CD4-positive, alpha-beta T cell (primary cell): ENCODE measurements around the gene SPATC1L. TPM values are rescaled to one million over a fixed set of nuclear protein-coding genes. Genes with fewer than 3 reads are reported as not detected.

Experiments
- ATAC-seq: fragments of 200-7000 bp; cut with Tn5 transposase; one replicate; pipeline ENCODE4 v1.10.0; 2022; ENCODE audit warnings: mild to moderate bottlenecking; ENCODE audit not compliant: poor library complexity
- CTCF ChIA-PET: fragments of 350-600 bp; sonication (Branson Sonifier 250); formaldehyde crosslinking; loops from one replicate; lab custom pipeline; 2021; ENCODE audit warnings: antibody characterized with exemption, inconsistent platforms; lab: Charles Lee
- POLR2A ChIA-PET: fragments of 350-600 bp; sonication (Branson Sonifier 250); formaldehyde crosslinking; loops from one replicate; lab custom pipeline; 2021; ENCODE audit warnings: antibody characterized with exemption, inconsistent platforms; lab: Charles Lee
- DNase-seq, 14 experiments: peaks; one replicate each; pipeline ENCODE4 v3.0.0-alpha.2; 2013 to 2020; ENCODE audit warnings: mixed read lengths in 2 of 14
- H3K27ac ChIP-seq, 2 donors: one replicate each; pipeline versions ENCODE4 v1.5.1 to v1.7.0; 2013; ENCODE audit warnings: low read length in 2 of 2, low read depth in 1 of 2, mild to moderate bottlenecking in 1 of 2
- H3K27me3 ChIP-seq, 2 experiments: 1 replicate in 1 of 2; 2 replicates in 1 of 2; pipeline versions ENCODE4 v1.6.1 to v1.7.0; 2013; ENCODE audit warnings: low read length in 2 of 2, control low read depth in 1 of 2, mild to moderate bottlenecking in 1 of 2, moderate library complexity in 1 of 2; ENCODE audit not compliant: insufficient read depth in 2 of 2, control insufficient read depth in 1 of 2
- H3K36me3 ChIP-seq: one replicate; pipeline ENCODE4 v1.6.1; 2013; ENCODE audit warnings: low read length, control low read depth; ENCODE audit not compliant: insufficient read depth
- H3K4me1 ChIP-seq: one replicate; pipeline ENCODE4 v1.6.1; 2013; ENCODE audit warnings: low read length, control low read depth; ENCODE audit not compliant: insufficient read depth
- H3K4me3 ChIP-seq: one replicate; pipeline ENCODE4 v1.5.1; 2013; ENCODE audit warnings: mild to moderate bottlenecking, low read length, moderate library complexity
- H3K9me3 ChIP-seq, 2 experiments: 1 replicate in 1 of 2; 2 replicates in 1 of 2; pipeline versions ENCODE4 v1.6.1 to v1.7.0; 2013; ENCODE audit warnings: low read length in 2 of 2, mild to moderate bottlenecking in 2 of 2, control low read depth in 1 of 2, moderate library complexity in 1 of 2; ENCODE audit not compliant: control insufficient read depth in 1 of 2, insufficient read depth in 1 of 2
- H3K27ac Mint-ChIP-seq: one replicate; pipeline ENCODE4 v1.8.0; 2020; ENCODE audit warnings: mixed read lengths
- H3K27me3 Mint-ChIP-seq: one replicate; pipeline ENCODE4 v1.8.0; 2021; ENCODE audit warnings: mixed read lengths
- H3K36me3 Mint-ChIP-seq: one replicate; pipeline ENCODE4 v1.8.0; 2021; ENCODE audit warnings: low read depth, mixed read lengths
- H3K4me1 Mint-ChIP-seq: one replicate; pipeline ENCODE4 v1.8.0; 2021; ENCODE audit warnings: low read depth, mixed read lengths
- H3K4me3 Mint-ChIP-seq: one replicate; pipeline ENCODE4 v1.8.0; 2020; ENCODE audit warnings: mild to moderate bottlenecking, mixed read lengths
- H3K9me3 Mint-ChIP-seq: one replicate; pipeline ENCODE4 v1.8.0; 2020; ENCODE audit warnings: mixed read lengths
- CTCF ChIP-seq: fragments of 200-600 bp; IDR thresholded peaks from one replicate; pipeline ENCODE4 v1.8.0; 2022; ENCODE audit warnings: antibody characterized with exemption, mild to moderate bottlenecking
- intact Hi-C, 2 experiments: fragments of 100-400 bp; cut with DNase I in 1 of 2; cut with micrococcal nuclease in 1 of 2; formaldehyde crosslinking; loops; one replicate each; pipeline versions ENCODE4 v1.15.1 to v1.9.0; 2023 to 2025; cut with DNase I, micrococcal nuclease
- total RNA-seq, 174 experiments: library from RNA in 2 of 174; stranded (reverse) in 2 of 174; gene quantifications; one replicate each; pipeline ENCODE4 v1.2.3 and lab custom pipeline; 2021 to 2026

SPATC1L gene
- total RNA-seq, 2 experiments from 2014 or later = 2.8 to 3.0 TPM

GRCh38 chr21:46122237-46122671, 62.0 kb downstream of the SPATC1L start:
- ChIA-PET POLR2A (no interaction called here), CTCF (no interaction called here)
- Mint-ChIP-seq H3K4me3 (no peak overlapping the region), H3K36me3 (no peaks in the 10 kb centered on the region), H3K27me3 (no peaks in the 10 kb centered on the region), H3K9me3 (no peaks in the 10 kb centered on the region), H3K4me1 (no peaks in the 10 kb centered on the region), H3K27ac (no peak overlapping the region)
- H3K27ac ChIP-seq = no peak overlapping the region
- ATAC-seq = no peak
- no peaks in the 10 kb centered on the region for H3K27me3 ChIP-seq
- intact Hi-C loops = no loop called here
- TF ChIP-seq CTCF = no peak
- no peaks in the 10 kb centered on the region for H3K4me1 ChIP-seq
- H3K36me3 ChIP-seq = no peaks in the 10 kb centered on the region
- H3K9me3 ChIP-seq = peaks cover 0 to 7% of the 10 kb centered on the region in 2 experiments
- peak in 1 of 14 experiments; percentile 3 for DNase-seq
- no peak overlapping the region for H3K4me3 ChIP-seq

GRCh38 chr21:46121286-46122221, 62.7 kb downstream of the SPATC1L start:
- Histone ChIP-seq H3K9me3 (peaks cover 0 to 7% of the 10 kb centered on the region in 2 experiments), H3K36me3 (no peaks in the 10 kb centered on the region), H3K4me3 (no peak overlapping the region), H3K27ac (no peak overlapping the region), H3K27me3 (no peaks in the 10 kb centered on the region), H3K4me1 (no peaks in the 10 kb centered on the region)
- no peak for ATAC-seq
- no peaks in the 10 kb centered on the region for H3K27me3 Mint-ChIP-seq
- peak in 2 of 14 experiments; percentile 4 to 29 for DNase-seq
- no peaks in the 10 kb centered on the region for H3K9me3 Mint-ChIP-seq
- intact Hi-C loops = no loop called here
- no peak for TF ChIP-seq CTCF
- H3K27ac Mint-ChIP-seq = no peak overlapping the region
- H3K4me3 Mint-ChIP-seq = no peak overlapping the region
- H3K4me1 Mint-ChIP-seq = no peaks in the 10 kb centered on the region
- ChIA-PET CTCF (no interaction called here), POLR2A (no interaction called here)
- H3K36me3 Mint-ChIP-seq = no peaks in the 10 kb centered on the region

GRCh38 chr21:46120301-46121285, 63.7 kb downstream of the SPATC1L start:
- DNase-seq (peak in 2 of 14 experiments; percentile 4 to 27), ATAC-seq (no peak)
- no peaks in the 10 kb centered on the region for H3K36me3 Mint-ChIP-seq
- H3K27ac ChIP-seq = no peak overlapping the region
- H3K27me3 Mint-ChIP-seq = no peaks in the 10 kb centered on the region
- no peaks in the 10 kb centered on the region for H3K9me3 Mint-ChIP-seq
- no peak overlapping the region for H3K4me3 Mint-ChIP-seq
- ChIA-PET POLR2A (no interaction called here), CTCF (no interaction called here)
- no peak overlapping the region for H3K27ac Mint-ChIP-seq
- no peaks in the 10 kb centered on the region for H3K27me3 ChIP-seq
- no peaks in the 10 kb centered on the region for H3K4me1 Mint-ChIP-seq
- no peak overlapping the region for H3K4me3 ChIP-seq
- no peak for TF ChIP-seq CTCF
- H3K4me1 ChIP-seq = no peaks in the 10 kb centered on the region
- intact Hi-C loops = no loop called here
- no peaks in the 10 kb centered on the region for H3K36me3 ChIP-seq
- H3K9me3 ChIP-seq = peaks cover 0 to 16% of the 10 kb centered on the region in 2 experiments
